Measurements from ENCODE around the gene VPS9D1. TPM values are rescaled to one million over a fixed set of nuclear protein-coding genes. Genes with fewer than 3 reads are reported as not detected.

Gene VPS9D1, protein sequence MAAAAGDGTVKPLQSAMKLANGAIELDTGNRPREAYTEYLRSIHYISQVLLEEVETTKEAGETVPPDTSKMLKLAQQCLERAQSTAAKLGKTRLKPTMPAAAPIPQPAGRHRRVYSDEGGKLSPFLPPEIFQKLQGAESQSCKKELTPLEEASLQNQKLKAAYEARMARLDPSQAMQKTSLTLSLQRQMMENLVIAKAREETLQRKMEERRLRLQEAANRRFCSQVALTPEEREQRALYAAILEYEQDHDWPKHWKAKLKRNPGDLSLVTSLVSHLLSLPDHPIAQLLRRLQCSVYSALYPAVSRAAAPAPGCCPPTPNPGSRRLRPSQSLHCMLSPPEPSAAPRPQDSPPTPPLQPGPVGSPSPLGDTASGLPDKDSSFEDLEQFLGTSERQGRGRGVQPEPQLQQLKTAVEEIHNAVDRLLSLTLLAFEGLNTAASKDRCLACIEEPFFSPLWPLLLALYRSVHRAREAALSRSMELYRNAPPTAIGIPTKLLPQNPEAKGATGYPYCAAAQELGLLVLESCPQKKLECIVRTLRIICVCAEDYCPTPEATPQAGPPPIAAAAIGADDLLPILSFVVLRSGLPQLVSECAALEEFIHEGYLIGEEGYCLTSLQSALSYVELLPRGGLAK
- total RNA-seq (2021; ENCODE audit: unreplicated experiment) (6.3 TPM), Bru-seq, nascent RNA (percentile 47 among the genes with signal in this experiment), BruChase-seq, experiment 1, labeled RNA remaining after a 2-hour chase (percentile 53 among the genes with signal in this experiment), BruChase-seq, experiment 2, labeled RNA remaining after a 6-hour chase (percentile 58 among the genes with signal in this experiment)
- polyA plus RNA-seq (2012; ENCODE audit: insufficient read length): 8.7 TPM
- long read RNA-seq, partial matches to known transcripts: 2 of 16 reads
- long read RNA-seq, other reads (novel, unspliced or antisense): 14 of 16 reads

DNA sequence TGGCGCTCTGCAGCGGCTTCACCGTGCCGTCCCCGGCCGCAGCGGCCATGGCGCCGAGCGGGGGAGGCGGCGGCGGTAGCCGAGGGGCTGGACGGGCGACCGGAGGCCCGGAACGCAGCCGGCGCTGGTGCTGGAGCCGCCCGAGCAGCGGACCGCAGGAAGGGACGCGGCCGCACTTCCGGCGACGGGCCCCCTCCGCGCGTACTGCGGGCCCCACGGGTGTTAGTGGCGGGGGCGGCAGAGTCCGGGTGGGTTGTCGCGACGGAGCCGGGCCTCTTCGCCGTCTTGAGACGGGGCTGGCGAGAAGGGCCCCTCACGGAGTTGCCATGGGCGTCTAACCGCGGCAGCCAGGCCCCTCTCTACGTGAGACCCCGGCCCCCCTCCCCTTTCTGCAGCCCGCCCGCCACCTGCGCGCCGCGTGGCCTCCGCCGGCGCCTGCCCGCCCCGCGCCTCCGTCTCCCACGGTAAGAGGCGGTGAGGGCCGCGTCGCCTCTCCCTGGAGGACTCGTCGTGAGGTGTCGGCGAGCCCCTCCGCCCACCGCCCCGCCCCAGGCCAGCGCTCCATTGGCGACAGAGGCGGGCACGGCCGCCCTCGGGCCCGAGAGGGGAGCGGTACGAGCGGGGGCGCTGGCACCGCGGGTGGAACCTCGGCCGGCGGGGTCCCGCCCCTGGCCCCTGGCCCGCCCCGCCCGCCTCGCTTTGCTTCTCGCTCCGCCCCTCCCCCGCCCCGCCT lies at the start of gene VPS9D1, which contains the start of gene ZNF276:
Gene VPS9D1 (minus strand): TSS at position 86 of the 733 bp plus-strand sequence. CDS start 37 bp downstream, at position 49.
Gene ZNF276 (plus strand): TSS at position 725 of the 733 bp plus-strand sequence. CDS start 104 bp downstream, outside the sequence.
- peaks cover 8% of the 10 kb centered on the region for H3K4me1 ChIP-seq (ENCODE audit: control insufficient read depth, insufficient read depth, low read length)
- H3K27me3 ChIP-seq (ENCODE audit: control insufficient read depth, insufficient read depth, low read length): no peaks in the 10 kb centered on the region
- TF ChIP-seq, protein P1, sequence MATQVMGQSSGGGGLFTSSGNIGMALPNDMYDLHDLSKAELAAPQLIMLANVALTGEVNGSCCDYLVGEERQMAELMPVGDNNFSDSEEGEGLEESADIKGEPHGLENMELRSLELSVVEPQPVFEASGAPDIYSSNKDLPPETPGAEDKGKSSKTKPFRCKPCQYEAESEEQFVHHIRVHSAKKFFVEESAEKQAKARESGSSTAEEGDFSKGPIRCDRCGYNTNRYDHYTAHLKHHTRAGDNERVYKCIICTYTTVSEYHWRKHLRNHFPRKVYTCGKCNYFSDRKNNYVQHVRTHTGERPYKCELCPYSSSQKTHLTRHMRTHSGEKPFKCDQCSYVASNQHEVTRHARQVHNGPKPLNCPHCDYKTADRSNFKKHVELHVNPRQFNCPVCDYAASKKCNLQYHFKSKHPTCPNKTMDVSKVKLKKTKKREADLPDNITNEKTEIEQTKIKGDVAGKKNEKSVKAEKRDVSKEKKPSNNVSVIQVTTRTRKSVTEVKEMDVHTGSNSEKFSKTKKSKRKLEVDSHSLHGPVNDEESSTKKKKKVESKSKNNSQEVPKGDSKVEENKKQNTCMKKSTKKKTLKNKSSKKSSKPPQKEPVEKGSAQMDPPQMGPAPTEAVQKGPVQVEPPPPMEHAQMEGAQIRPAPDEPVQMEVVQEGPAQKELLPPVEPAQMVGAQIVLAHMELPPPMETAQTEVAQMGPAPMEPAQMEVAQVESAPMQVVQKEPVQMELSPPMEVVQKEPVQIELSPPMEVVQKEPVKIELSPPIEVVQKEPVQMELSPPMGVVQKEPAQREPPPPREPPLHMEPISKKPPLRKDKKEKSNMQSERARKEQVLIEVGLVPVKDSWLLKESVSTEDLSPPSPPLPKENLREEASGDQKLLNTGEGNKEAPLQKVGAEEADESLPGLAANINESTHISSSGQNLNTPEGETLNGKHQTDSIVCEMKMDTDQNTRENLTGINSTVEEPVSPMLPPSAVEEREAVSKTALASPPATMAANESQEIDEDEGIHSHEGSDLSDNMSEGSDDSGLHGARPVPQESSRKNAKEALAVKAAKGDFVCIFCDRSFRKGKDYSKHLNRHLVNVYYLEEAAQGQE (IDR thresholded peaks at IDR 0.05; ENCODE audit: insufficient read depth in 1 of 2, low read depth in 2 of 2, low read length in 1 of 2): 0 out of 4 replicates have a peak, but pooled peaks of 1 of the 2 experiments have one; percentile 40
- no peak for TF ChIP-seq TCF7L2 (IDR thresholded peaks at IDR 0.05; ENCODE audit: low read depth, low read length)
- peak; percentile 49; the same call in 1 of the 2 replicates for TF ChIP-seq POLR2AphosphoS5 (IDR thresholded peaks at IDR 0.05; ENCODE audit: low read depth, low read length)
- DNase-seq (ENCODE audit: low read depth, low spot score) (no peak), ATAC-seq (peak; percentile 85)
- no peaks in the 10 kb centered on the region for H3K9me3 ChIP-seq (ENCODE audit: control insufficient read depth, insufficient read depth, low read depth, low read length)
- peak within 1 kb of the TSS; percentile 61 to 68 for H3K4me3 ChIP-seq (ENCODE audit: low read depth in 2 of 2, low read length in 2 of 2)
- CTCF ChIA-PET: no interaction called here
- POLR2A ChIA-PET: no interaction called here
- in situ Hi-C loops (cut with HindIII; ENCODE audit: low pct_unique_long_range_greater_than_20kb, low sequenced_read_pairs): no loop called here
- H3K36me3 ChIP-seq (ENCODE audit: control insufficient read depth, insufficient read depth, low read length): no peaks in the 10 kb centered on the region; the same call in 1 of the 2 replicates
- intact Hi-C loops (cut with micrococcal nuclease; ENCODE audit: unreplicated experiment): no loop called here
- BruUV-seq (replicated peaks): no TSS peak
- H3K27ac ChIP-seq (ENCODE audit: low read length): peak within 1 kb of the TSS; percentile 66

DNA sequence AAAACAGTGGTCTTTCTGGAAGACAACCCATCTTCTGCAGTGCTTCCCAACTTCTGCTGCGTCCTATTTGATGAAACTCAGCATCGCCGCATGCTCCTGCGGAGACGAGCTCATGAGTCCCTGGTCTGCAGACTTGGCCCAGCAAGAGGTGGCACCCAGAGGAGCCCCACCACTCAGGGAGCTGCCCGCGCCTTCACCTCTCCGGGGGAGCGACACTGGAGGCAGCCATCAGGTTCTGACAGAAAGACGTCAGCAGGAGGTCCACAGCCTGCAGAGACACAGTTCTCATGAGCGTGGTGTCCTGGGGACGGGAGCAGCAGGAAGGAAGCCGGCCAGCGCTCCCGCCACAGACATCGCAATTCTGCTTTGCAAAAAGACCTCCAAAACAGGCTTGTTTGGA lies 49.7 kb upstream of the VPS9D1 start:
- no TSS peak for BruUV-seq (replicated peaks)
- ChIA-PET CTCF (no interaction called here), POLR2A (no interaction called here)
- no peak for ATAC-seq
- Histone ChIP-seq H3K36me3 (ENCODE audit: control insufficient read depth, insufficient read depth, low read length) (peaks cover 2% of the 10 kb centered on the region; the same call in 1 of the 2 replicates), H3K4me3 (ENCODE audit: low read depth in 2 of 2, low read length in 2 of 2) (no peak overlapping the region), H3K27ac (ENCODE audit: low read length) (no peak overlapping the region), H3K4me1 (ENCODE audit: control insufficient read depth, insufficient read depth, low read length) (no peaks in the 10 kb centered on the region), H3K9me3 (ENCODE audit: control insufficient read depth, insufficient read depth, low read depth, low read length) (no peaks in the 10 kb centered on the region), H3K27me3 (ENCODE audit: control insufficient read depth, insufficient read depth, low read length) (no peaks in the 10 kb centered on the region)
- intact Hi-C loops (cut with micrococcal nuclease; ENCODE audit: unreplicated experiment): no loop called here
- in situ Hi-C loops (cut with HindIII; ENCODE audit: low pct_unique_long_range_greater_than_20kb, low sequenced_read_pairs): no loop called here
- no peak for DNase-seq (ENCODE audit: low read depth, low spot score)
- TF ChIP-seq TCF7L2 (IDR thresholded peaks at IDR 0.05; ENCODE audit: low read depth, low read length): no peak
- TF ChIP-seq, protein P2, sequence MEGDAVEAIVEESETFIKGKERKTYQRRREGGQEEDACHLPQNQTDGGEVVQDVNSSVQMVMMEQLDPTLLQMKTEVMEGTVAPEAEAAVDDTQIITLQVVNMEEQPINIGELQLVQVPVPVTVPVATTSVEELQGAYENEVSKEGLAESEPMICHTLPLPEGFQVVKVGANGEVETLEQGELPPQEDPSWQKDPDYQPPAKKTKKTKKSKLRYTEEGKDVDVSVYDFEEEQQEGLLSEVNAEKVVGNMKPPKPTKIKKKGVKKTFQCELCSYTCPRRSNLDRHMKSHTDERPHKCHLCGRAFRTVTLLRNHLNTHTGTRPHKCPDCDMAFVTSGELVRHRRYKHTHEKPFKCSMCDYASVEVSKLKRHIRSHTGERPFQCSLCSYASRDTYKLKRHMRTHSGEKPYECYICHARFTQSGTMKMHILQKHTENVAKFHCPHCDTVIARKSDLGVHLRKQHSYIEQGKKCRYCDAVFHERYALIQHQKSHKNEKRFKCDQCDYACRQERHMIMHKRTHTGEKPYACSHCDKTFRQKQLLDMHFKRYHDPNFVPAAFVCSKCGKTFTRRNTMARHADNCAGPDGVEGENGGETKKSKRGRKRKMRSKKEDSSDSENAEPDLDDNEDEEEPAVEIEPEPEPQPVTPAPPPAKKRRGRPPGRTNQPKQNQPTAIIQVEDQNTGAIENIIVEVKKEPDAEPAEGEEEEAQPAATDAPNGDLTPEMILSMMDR (IDR thresholded peaks at IDR 0.05): no peak
- no peak for TF ChIP-seq SIN3A (IDR thresholded peaks at IDR 0.05; ENCODE audit: borderline replicate concordance, insufficient read depth, low read depth, low read length)
- no peak for TF ChIP-seq POLR2AphosphoS5 (IDR thresholded peaks at IDR 0.05; ENCODE audit: low read depth, low read length)
- TF ChIP-seq, protein P1 (IDR thresholded peaks at IDR 0.05; ENCODE audit: insufficient read depth in 1 of 2, low read depth in 2 of 2, low read length in 1 of 2): no peak
